A673 (cell line): ENCODE data around the gene INTS15. TPM values are rescaled to one million over a fixed set of nuclear protein-coding genes. Genes with fewer than 3 reads are reported as not detected.
A peak's percentile ranks its signal among the peaks of the same experiment; 100 is the strongest.

ENCODE experiments used
- BruUV-seq: library from RNA; stranded (reverse); fragments of 400-500 nt; replicated peaks from 2 replicates; lab custom pipeline; 2021; lab: Mats Ljungman, UMichigan
- CTCF ChIA-PET: fragments of 300-600 bp; sonication (Branson Sonifier 250); formaldehyde crosslinking; loops from one replicate; lab custom pipeline; 2022; ENCODE audit warnings: antibody characterized with exemption; lab: Charles Lee
- POLR2A ChIA-PET: fragments of 300-600 bp; sonication (Branson Sonifier 250); formaldehyde crosslinking; loops from one replicate; lab custom pipeline; 2022; ENCODE audit warnings: antibody characterized with exemption; ENCODE audit not compliant: low non-redundant PET; lab: Charles Lee
- DNase-seq: peaks from one replicate; pipeline ENCODE4 v3.0.0-alpha.2; 2015; ENCODE audit warnings: low spot score
- H3K27ac ChIP-seq: fragments of 200-600 bp; sonication (generic); 2 replicates; pipeline ENCODE4 v1.5.1; 2016; ENCODE audit warnings: mixed run types, low read depth, mild to moderate bottlenecking, mixed read lengths, antibody characterized with exemption, low read length; ENCODE audit not compliant: poor library complexity, severe bottlenecking
- H3K27me3 ChIP-seq: fragments of 200-600 bp; sonication (generic); replicated peaks from 2 replicates; pipeline ENCODE4 v1.6.1; 2017; ENCODE audit warnings: mixed run types, low read depth, mild to moderate bottlenecking, mixed read lengths, antibody characterized with exemption, low read length; ENCODE audit not compliant: insufficient read depth, poor library complexity
- H3K36me3 ChIP-seq: fragments of 200-600 bp; sonication (generic); 2 replicates; pipeline ENCODE4 v1.6.1; 2016; ENCODE audit warnings: mixed run types, mild to moderate bottlenecking, mixed read lengths, antibody characterized with exemption, low read length; ENCODE audit not compliant: insufficient read depth, poor library complexity, severe bottlenecking
- H3K4me1 ChIP-seq: fragments of 200-600 bp; sonication (generic); 2 replicates; pipeline ENCODE4 v1.6.1; 2017; ENCODE audit warnings: mixed run types, mild to moderate bottlenecking, mixed read lengths, antibody characterized with exemption, low read length; ENCODE audit not compliant: insufficient read depth, poor library complexity, severe bottlenecking
- H3K4me3 ChIP-seq: fragments of 200-600 bp; sonication (generic); 2 replicates; pipeline ENCODE4 v1.5.1; 2016; ENCODE audit warnings: low read depth, mixed run types, mild to moderate bottlenecking, mixed read lengths, low read length; ENCODE audit not compliant: poor library complexity, severe bottlenecking
- H3K9me3 ChIP-seq: fragments of 200-600 bp; sonication (generic); 2 replicates; pipeline ENCODE4 v1.6.1; 2016; ENCODE audit warnings: mixed run types, low read depth, mild to moderate bottlenecking, mixed read lengths, antibody characterized with exemption, low read length; ENCODE audit not compliant: poor library complexity, severe bottlenecking
- EZH2 ChIP-seq: fragments of 200-600 bp; sonication (generic); IDR thresholded peaks from 2 replicates; pipeline ENCODE4 v1.6.1; 2017; ENCODE audit warnings: borderline replicate concordance, low read depth, mild to moderate bottlenecking, mixed read lengths, antibody characterized with exemption, low read length; ENCODE audit not compliant: poor library complexity, severe bottlenecking
- intact Hi-C: fragments of 100-400 bp; cut with micrococcal nuclease; formaldehyde crosslinking; loops from one replicate; pipeline ENCODE4 v1.10.0; 2022; ENCODE audit not compliant: unreplicated experiment
- total RNA-seq: library from RNA; stranded (reverse); gene quantifications from 2 replicates; pipeline ENCODE4 v1.2.3, GENCODE V29; 2021
- TF ChIP-seq, protein P1 (sequence below): fragments of 300-800, 200-600 bp; sonication (generic); conservative IDR thresholded peaks from 2 replicates; pipeline ENCODE4 v1.5.1; 2017; ENCODE audit warnings: low read depth, mild to moderate bottlenecking, antibody characterized with exemption, low read length, moderate library complexity, mixed read lengths

Gene INTS15
- total RNA-seq, 1 experiment from 2014 or later = 39.7 TPM

DNA sequence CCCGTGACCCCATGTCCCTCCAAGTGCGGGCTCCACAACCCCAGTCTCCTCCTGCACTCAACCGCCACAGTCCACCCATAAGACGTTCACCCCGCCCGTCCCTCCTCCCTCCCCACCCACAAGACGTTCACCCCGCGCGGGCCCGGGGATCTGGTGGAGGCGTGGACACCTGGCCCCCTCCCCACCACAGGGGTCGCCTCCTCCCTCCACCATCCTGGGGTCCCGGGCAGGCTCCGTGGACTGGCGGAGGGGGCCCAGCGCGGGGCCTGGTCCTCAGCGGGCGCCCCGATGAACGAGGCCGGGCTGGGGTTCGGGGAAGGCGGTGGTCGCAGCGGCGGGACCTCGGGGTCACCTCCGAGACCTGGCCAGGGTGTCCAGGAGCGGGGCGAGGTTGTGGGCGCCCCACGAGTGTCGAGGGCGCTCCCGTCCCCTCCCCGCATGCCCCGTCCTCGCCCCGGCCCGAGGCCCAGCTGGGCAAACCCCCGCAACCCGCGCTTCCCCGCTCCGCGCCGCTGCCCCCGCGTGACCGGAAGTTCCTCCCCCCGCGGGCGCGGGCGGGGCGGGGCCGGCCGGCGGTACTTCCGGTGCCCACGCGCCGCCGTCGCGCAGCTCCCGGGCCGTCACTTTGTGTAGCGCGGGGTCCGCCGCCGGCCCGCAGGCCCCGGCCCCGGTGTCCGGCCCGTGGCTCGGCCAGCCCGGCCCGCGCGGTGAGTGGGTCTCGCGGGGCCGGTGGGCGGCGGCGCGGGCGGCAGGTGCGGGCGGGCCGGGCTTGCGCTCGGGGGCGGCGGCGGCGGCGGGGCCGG is 47.1 kb downstream of the INTS15 start, which contains the start of gene ZNF316:
TSS of gene ZNF316 (plus strand) at position 578 of the 803 bp plus-strand sequence. CDS start 5,092 bp downstream, outside the sequence.
- no TSS peak for BruUV-seq
- intact Hi-C loops = no loop called here
- DNase-seq = peak; percentile 43
- POLR2A ChIA-PET = no interaction called here
- peak within 1 kb of the TSS; percentile 78 for H3K4me3 ChIP-seq
- H3K4me1 ChIP-seq = peaks cover 6% of the 10 kb centered on the region
- no peak for TF ChIP-seq EZH2
- TF ChIP-seq, protein P1, sequence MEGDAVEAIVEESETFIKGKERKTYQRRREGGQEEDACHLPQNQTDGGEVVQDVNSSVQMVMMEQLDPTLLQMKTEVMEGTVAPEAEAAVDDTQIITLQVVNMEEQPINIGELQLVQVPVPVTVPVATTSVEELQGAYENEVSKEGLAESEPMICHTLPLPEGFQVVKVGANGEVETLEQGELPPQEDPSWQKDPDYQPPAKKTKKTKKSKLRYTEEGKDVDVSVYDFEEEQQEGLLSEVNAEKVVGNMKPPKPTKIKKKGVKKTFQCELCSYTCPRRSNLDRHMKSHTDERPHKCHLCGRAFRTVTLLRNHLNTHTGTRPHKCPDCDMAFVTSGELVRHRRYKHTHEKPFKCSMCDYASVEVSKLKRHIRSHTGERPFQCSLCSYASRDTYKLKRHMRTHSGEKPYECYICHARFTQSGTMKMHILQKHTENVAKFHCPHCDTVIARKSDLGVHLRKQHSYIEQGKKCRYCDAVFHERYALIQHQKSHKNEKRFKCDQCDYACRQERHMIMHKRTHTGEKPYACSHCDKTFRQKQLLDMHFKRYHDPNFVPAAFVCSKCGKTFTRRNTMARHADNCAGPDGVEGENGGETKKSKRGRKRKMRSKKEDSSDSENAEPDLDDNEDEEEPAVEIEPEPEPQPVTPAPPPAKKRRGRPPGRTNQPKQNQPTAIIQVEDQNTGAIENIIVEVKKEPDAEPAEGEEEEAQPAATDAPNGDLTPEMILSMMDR = no peak
- CTCF ChIA-PET = no interaction called here
- peak within 1 kb of the TSS; percentile 83 for H3K27ac ChIP-seq
- H3K27me3 ChIP-seq = no peaks in the 10 kb centered on the region
- peaks cover 5% of the 10 kb centered on the region for H3K36me3 ChIP-seq
- no peaks in the 10 kb centered on the region for H3K9me3 ChIP-seq

DNA sequence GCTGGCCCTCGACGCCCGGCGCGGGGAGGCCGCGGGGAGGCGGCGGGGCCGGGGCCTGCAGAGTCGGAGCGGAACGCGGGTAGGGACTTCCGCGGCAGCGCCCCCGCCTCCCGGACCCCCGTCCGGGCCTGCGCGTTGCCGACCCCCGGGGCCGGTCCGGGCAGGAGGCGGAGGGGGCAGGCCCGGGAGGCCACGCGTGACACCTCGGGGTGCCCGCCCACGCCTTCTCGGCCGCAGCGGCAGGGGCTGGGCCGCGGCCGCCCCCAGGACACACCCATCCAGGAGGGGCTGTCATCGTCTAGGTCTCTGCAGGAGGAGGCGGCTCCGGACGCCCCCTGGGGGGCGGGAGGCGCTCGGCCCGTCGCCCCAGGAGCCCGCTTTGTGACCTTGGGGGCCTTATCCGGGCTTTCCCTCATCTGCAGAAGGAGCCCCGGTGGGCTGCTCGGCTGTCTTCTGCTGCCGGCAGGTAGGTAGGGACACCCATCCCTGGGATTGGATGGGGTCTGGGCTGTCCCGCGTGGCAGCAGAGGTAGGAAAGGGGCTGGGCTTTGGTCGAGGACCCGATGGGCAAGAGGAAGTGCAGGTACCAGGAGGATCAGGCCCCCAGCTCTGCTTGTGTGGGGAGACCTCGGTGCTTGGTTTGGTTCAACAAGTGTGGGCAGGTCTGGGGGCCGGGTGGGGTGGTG is 47.9 kb downstream of the INTS15 start:
- ChIA-PET CTCF (no interaction called here), POLR2A (no interaction called here)
- peaks cover 11% of the 10 kb centered on the region for H3K36me3 ChIP-seq
- peak; percentile 30 for DNase-seq
- no peaks in the 10 kb centered on the region for H3K9me3 ChIP-seq
- H3K4me3 ChIP-seq = peak overlapping the region; percentile 78
- peak overlapping the region; percentile 69 for H3K27ac ChIP-seq
- no peaks in the 10 kb centered on the region for H3K27me3 ChIP-seq
- intact Hi-C loops = no loop called here
- peaks cover 6% of the 10 kb centered on the region for H3K4me1 ChIP-seq
- TF ChIP-seq EZH2 = no peak
- TF ChIP-seq, protein P1 = no peak
- no TSS peak for BruUV-seq

DNA sequence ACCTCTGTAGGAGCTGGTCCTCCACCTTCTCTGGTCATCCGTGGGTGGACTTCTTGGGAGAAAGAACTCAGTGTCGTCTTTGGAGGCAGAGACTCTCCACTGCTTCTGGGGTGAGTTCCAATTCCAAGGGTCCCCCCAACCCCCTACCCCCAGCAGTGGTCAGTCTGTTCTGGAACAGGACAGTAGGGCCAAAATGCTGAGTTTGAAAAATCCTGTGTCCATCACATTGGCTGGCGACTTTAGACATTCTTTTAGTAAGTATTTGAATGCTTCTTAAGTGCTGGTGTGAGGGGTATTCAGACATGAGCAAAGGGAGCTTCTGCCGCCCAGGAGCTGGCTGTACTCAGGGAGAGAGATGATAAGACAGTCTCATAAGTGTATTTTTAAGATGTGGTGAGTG is 49.2 kb downstream of the INTS15 start:
- Histone ChIP-seq H3K4me1 (peaks cover 6% of the 10 kb centered on the region), H3K36me3 (peaks cover 25% of the 10 kb centered on the region), H3K9me3 (no peaks in the 10 kb centered on the region), H3K27me3 (no peaks in the 10 kb centered on the region), H3K4me3 (no peak overlapping the region), H3K27ac (no peak overlapping the region)
- intact Hi-C loops = no loop called here
- ChIA-PET CTCF (no interaction called here), POLR2A (no interaction called here)
- BruUV-seq = no TSS peak
- no peak for DNase-seq
- TF ChIP-seq, protein P1 = no peak
- TF ChIP-seq EZH2 = no peak
